Activated T-cell treated with anti-CD3 and anti-CD28 coated beads, Interleukin-2, amount 50 U/mL, for 4 hours (primary cell): ENCODE measurements around the gene HAPLN2. TPM values are rescaled to one million over a fixed set of nuclear protein-coding genes. Genes with fewer than 3 reads are reported as not detected.
A peak's percentile ranks its signal among the peaks of the same experiment; 100 is the strongest.
"Not testable (repeated sequence)": the region's sequence is repeated elsewhere in the genome, so short reads cannot be mapped to it uniquely, and the experiment has no call there.

ENCODE experiments used
- ATAC-seq, 2 donors: fragments of 200-7000 bp; cut with Tn5 transposase; one replicate each; pipeline ENCODE4 v1.10.0; 2021
- DNase-seq: peaks from one replicate; pipeline ENCODE4 v3.0.0-alpha.2; 2020
- H3K27me3 Mint-ChIP-seq: one replicate; pipeline ENCODE4 v1.8.0; 2021; ENCODE audit warnings: low read depth, mixed read lengths
- H3K36me3 Mint-ChIP-seq: one replicate; pipeline ENCODE4 v1.8.0; 2022; ENCODE audit warnings: mixed read lengths; ENCODE audit not compliant: insufficient read depth
- H3K4me1 Mint-ChIP-seq: one replicate; pipeline ENCODE4 v1.8.0; 2021; ENCODE audit warnings: low read depth, mixed read lengths
- H3K4me3 Mint-ChIP-seq: one replicate; pipeline ENCODE4 v1.8.0; 2021; ENCODE audit warnings: mild to moderate bottlenecking, moderate library complexity, mixed read lengths
- H3K9me3 Mint-ChIP-seq: one replicate; pipeline ENCODE4 v1.8.0; 2021; ENCODE audit warnings: mixed read lengths
- total RNA-seq, 3 donors: library from RNA; stranded (reverse); gene quantifications; one replicate each; pipeline ENCODE4 v1.2.1, GENCODE V29; 2021

HAPLN2 gene
- total RNA-seq, 3 donors from 2014 or later: not detected

DNA sequence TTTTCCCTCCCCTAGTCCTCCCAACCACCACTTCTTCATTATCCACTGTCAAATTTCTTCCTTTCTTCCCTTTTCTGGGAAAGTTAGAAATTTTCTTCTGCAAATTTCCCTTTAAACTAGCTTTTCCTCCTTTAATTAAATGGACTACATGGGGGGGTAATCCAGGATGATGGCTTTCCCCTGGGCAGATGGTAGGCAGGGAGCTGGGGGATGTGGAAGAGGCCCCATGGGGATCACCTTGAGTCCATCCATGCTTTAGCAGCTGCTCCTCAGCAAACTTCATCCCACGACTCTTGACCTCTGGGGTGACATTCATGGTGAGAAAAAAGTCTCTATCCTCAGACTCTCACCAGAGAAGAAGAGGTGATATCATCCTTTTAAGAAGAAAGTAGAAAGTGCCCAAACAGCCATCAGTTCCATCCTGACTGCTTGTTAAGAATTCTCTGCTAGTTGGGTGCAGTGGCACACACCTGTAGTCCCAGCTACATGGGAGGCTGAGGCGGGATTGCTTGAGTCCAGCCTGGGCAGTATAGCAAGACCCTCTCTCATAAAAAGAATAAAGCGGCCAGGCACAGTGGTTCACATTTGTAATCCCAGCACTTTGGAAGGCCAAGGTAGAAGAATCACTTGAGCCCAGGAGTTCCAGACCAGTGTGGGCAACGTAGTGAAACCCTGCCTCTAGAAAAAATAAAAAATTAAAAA lies 20.3 kb upstream of the HAPLN2 start:
- H3K36me3 Mint-ChIP-seq: peaks cover 39% of the 10 kb centered on the region
- no peak for ATAC-seq
- H3K4me3 Mint-ChIP-seq: no peak overlapping the region

DNA sequence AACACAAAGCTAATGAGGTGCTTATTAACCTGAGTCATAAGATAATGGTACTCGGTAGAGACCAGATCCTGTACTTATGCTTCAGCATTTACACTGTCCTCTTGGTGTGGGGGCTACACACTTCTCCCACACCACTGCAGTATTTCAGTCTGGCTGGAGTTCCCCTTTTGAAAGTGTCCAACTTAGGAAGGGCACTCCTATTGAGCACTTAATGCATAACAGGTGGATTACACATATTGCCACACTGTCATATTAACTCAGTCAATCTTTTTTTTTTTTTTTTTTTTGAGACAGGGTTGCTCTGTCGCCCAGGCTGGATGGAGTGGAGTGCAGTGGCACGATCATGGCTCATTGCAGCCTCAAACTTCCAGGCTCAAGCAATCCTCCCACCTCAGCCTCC lies 19.4 kb upstream of the HAPLN2 start:
- Mint-ChIP-seq H3K4me1 (peaks cover 35% of the 10 kb centered on the region), H3K27me3 (no peaks in the 10 kb centered on the region), H3K36me3 (peaks cover 39% of the 10 kb centered on the region), H3K9me3 (no peaks in the 10 kb centered on the region), H3K4me3 (peak overlapping the region; percentile 96)
- ATAC-seq (peak; percentile 51 to 53), DNase-seq (no peak)

More for the DNA sequence above, 20.3 kb upstream of the HAPLN2 start:
- peaks cover 35% of the 10 kb centered on the region for H3K4me1 Mint-ChIP-seq
- DNase-seq: no peak
- no peaks in the 10 kb centered on the region for H3K27me3 Mint-ChIP-seq
- no peaks in the 10 kb centered on the region for H3K9me3 Mint-ChIP-seq

DNA sequence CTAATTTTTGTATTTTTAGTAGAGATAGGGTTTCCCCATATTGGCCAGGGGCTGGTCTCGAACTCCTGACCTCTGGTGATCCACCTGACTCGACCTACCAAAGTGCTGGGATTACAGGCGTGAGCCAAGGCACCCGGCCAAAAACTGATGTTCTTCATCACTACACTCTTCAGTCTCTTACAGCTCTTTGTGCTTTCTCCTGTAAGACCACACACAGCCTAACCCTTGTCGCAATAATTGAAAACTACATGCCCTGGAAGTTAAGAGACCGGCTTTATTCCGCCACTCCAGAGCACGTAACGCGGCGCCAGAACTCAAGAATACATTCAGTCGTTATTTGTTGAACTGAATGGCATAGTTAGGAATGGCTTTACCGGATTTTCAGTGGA lies 18.5 kb upstream of the HAPLN2 start:
- no peak for DNase-seq
- Mint-ChIP-seq H3K9me3 (no peaks in the 10 kb centered on the region), H3K36me3 (peaks cover 29% of the 10 kb centered on the region), H3K4me3 (peak overlapping the region; percentile 96), H3K27me3 (no peaks in the 10 kb centered on the region), H3K4me1 (peaks cover 35% of the 10 kb centered on the region)
- peak; percentile 6 to 12 for ATAC-seq

DNA sequence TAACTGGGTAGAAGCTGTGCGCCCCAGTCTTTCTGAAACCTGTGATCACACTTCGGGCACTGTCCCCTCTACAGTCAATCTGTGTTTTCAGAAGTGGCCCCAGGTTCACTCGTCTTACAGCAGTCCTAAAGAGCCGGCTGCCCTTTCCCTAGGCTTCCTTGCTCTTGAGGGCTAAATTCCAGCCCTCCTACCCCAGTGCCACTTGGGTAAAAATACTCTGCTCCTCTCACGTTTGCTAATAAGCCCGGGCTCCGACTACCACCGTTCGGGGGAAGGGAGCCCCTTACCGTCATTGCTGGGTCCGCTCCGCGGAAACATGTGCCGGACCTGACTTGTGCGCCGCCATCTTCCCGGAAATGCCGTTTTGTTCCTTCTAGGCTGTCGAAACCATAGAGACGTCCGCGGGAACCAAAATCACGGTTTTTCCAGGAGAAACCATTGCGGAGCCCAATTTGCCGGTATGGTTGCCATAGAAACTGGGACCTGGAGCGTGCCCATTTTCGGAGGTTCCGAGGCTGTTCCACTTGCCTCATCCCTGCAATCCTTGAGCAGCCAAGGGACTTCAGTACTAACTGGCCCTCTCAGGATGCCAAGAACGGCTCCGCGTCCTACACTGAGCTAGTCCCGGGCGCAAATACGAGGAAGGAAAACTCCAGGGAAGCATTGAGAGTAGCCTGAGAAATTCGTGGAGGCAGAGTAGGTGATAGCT lies 17.9 kb upstream of the HAPLN2 start, which contains the start of gene GPATCH4:
Gene GPATCH4, minus strand, starts transcription at position 358 of the 709 bp plus-strand sequence.
- H3K4me3 Mint-ChIP-seq: peak within 1 kb of the TSS; percentile 96
- H3K27me3 Mint-ChIP-seq: no peaks in the 10 kb centered on the region
- DNase-seq: peak; percentile 71
- peaks cover 35% of the 10 kb centered on the region for H3K4me1 Mint-ChIP-seq
- H3K36me3 Mint-ChIP-seq: peaks cover 26% of the 10 kb centered on the region
- no peaks in the 10 kb centered on the region for H3K9me3 Mint-ChIP-seq
- peak; percentile 90 for ATAC-seq

DNA sequence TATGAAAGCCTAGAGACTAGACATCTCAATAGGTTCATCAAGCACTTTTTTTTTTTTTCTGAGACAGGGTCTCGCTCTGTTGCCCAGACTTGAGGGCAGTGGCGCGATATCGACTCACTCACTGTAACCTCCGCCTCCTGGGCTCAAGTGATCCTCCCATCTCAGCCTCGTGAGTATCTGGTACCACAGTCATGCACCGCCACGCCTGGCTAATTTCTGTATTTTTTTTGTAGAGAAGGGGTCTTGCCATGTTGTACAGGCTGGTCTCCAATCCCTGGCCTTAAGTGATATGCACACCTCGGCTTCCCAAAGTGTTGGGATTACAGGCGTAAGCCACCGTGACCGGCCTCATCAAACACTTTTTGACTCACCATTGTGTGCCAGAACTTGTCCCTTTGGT lies 17.3 kb upstream of the HAPLN2 start:
- DNase-seq (no peak), ATAC-seq (peak in 1 of 2 donors; percentile 2)
- peaks cover 35% of the 10 kb centered on the region for H3K4me1 Mint-ChIP-seq
- peaks cover 22% of the 10 kb centered on the region for H3K36me3 Mint-ChIP-seq
- no peaks in the 10 kb centered on the region for H3K9me3 Mint-ChIP-seq
- H3K4me3 Mint-ChIP-seq: peak overlapping the region; percentile 96
- H3K27me3 Mint-ChIP-seq: no peaks in the 10 kb centered on the region

DNA sequence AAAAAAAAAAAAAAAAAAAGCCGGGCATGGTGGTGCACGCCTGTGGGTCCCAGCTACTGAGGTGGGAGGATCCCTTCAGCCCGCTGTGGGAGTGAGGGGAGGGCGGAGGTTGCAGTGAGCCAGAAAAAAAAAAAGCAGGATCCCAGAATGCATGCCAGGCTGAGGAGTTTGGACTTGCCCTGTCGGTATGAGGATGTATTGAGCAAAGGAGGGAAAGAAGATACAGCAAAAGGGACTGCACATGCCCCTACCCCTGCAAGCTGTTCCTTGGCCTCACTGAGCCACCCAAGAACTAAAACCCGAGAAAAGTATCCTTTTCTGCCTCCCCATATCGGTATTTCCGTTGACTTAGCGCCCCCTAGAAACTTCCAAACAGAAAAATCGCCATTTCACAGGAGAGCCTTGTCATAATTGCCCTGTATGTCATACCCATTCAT lies 16.6 kb upstream of the HAPLN2 start:
- no peak for ATAC-seq
- Mint-ChIP-seq H3K4me3 (peak overlapping the region; percentile 62), H3K36me3 (peaks cover 17% of the 10 kb centered on the region), H3K9me3 (no peaks in the 10 kb centered on the region), H3K4me1 (peaks cover 35% of the 10 kb centered on the region), H3K27me3 (no peaks in the 10 kb centered on the region)
- DNase-seq: no peak

DNA sequence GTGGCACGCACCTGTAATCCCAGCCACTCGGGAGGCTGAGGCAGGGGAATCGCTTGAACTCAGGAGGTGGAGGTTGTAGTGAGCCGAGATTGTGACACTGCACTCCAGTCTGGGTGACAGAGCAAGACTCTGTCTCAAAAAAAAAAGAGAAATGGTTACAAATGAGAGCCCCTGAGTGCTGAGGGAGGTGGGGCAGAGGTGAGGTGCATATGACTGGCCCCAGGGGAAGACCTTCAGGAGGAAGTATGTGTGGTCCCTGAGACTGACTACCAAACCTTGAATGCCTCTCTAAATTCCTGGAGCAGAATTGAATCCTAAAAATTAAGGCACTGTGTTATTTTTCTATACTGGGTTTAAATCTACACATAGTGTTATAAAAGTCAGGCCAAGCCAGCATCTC lies 11.9 kb upstream of the HAPLN2 start:
- not testable (repeated sequence) for H3K9me3 Mint-ChIP-seq, H3K36me3 Mint-ChIP-seq, DNase-seq, ATAC-seq, H3K4me3 Mint-ChIP-seq
- peaks cover 11% of the 10 kb centered on the region for H3K27me3 Mint-ChIP-seq
- H3K4me1 Mint-ChIP-seq: peaks cover 18% of the 10 kb centered on the region

DNA sequence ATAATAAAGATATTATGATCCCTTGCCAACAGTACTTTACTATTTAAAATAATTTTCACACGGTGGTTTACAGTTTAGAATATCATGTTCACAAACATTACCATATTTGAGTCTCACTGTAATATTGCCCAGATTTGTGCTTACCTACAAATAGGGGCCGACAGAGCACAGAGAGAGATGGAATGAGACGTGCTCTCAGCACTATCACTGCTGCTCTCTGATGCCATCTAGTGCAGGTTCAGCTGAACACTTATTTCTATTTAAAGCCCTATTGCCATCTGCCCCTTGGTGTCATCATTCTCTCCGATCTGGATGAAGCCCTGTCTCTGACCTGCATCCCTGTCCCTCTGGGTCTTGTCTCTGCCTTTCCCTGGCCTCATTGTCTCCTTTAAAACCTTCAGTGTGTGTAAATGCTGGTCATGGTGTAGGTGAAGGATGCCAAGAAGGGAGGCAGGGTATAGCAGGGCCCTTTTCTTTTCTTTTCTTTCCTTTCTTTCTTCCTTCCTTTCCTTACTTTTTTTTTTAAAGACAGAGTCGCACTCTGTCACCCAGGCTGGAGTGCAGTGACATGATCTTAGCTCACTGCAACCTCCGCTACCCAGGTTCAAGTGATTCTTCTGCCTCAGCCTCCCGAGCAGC lies 11.1 kb upstream of the HAPLN2 start:
- Mint-ChIP-seq H3K27me3 (peaks cover 17% of the 10 kb centered on the region), H3K4me3 (no peak overlapping the region), H3K9me3 (no peaks in the 10 kb centered on the region), H3K4me1 (peaks cover 11% of the 10 kb centered on the region), H3K36me3 (no peaks in the 10 kb centered on the region)
- DNase-seq (peak; percentile 49), ATAC-seq (peak; percentile 96 to 97)

DNA sequence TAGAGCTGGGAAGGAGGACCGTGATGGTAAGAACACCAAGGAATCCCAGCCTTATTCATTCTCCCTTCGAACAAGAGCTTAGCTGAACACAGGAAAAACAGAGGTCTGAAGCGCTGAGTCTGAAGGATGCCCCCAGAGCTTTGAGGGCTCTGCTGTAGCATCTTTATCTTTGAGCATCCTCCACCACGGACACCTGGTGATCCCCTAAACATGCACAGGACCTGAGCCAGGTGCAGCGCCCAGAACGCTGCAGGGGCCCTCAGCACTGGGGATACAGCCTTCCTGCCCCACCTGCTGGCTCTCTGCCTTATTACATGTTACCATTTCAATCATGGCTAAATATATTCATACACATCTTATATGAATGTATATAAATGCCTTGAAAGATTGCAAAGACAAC lies 10.2 kb upstream of the HAPLN2 start:
- Mint-ChIP-seq H3K9me3 (no peaks in the 10 kb centered on the region), H3K27me3 (peaks cover 17% of the 10 kb centered on the region), H3K36me3 (no peaks in the 10 kb centered on the region), H3K4me1 (peaks cover 11% of the 10 kb centered on the region), H3K4me3 (no peak overlapping the region)
- ATAC-seq (peak; percentile 86 to 89), DNase-seq (peak; percentile 58)

DNA sequence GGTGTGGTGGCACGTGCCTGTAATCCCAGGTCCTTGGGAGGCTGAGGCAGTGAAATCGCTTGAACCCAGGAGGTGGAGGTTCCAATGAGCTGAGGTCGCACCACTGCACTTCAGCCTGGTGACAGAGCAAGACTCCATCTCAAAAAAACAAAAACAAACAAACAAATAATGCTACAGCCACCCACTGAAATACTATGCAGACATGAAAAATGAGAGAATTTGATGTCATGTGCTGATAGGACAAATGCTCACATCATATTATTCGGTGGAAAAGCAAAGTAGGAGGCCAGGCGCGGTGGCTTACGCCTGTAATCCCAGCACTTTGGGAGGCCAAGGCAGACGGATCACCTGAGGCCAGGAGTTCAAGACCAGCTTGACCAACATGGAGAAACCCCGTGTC lies 9.1 kb upstream of the HAPLN2 start:
- H3K9me3 Mint-ChIP-seq, ATAC-seq, H3K4me3 Mint-ChIP-seq, DNase-seq, H3K36me3 Mint-ChIP-seq: not testable (repeated sequence)
- Mint-ChIP-seq H3K4me1 (peaks cover 11% of the 10 kb centered on the region), H3K27me3 (peaks cover 19% of the 10 kb centered on the region)

DNA sequence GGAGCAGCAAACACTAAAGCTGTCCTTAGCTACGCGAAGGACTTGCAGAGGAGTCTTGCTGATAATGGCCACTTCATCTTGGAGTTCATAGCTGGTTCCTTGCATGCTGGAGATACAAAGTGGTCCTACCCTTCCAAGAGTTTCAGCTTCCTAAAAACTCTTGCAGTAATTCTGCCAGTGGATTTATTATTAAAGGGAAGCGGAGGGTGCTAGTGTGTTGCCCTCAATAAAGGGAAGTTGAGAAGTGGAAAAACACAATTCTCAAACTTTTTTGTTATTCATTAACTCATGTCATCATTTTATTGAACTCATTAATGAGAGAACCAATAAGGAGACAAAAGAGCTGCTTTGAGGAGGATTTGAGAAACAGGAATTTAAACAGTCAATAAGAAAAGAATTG lies 6.5 kb upstream of the HAPLN2 start:
- Mint-ChIP-seq H3K27me3 (peaks cover 33% of the 10 kb centered on the region), H3K4me1 (peaks cover 11% of the 10 kb centered on the region), H3K36me3 (no peaks in the 10 kb centered on the region), H3K4me3 (no peak overlapping the region), H3K9me3 (no peaks in the 10 kb centered on the region)
- ATAC-seq: no peak
- no peak for DNase-seq

DNA sequence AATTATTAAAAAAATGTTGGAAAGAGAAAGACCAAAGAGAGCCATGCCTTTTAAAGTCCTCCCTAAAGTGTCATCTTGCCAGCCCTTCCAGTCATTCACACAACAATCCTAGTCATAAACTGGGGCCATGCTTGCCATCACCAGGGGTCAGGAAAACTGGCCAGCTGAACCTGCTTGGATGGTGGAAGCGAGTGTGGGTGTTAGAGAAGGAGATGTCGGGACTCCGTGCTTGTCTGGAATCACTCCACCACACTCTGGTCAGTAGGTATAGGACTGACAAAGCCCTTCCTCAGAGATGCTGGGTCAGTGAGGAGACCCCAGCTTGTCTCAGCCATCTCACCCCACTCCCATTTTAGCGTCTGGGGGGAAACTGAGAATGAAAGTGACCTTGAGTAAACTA lies 3.3 kb upstream of the HAPLN2 start:
- no peak overlapping the region for H3K4me3 Mint-ChIP-seq
- H3K36me3 Mint-ChIP-seq: no peaks in the 10 kb centered on the region
- no peaks in the 10 kb centered on the region for H3K9me3 Mint-ChIP-seq
- no peak for ATAC-seq
- H3K27me3 Mint-ChIP-seq: peaks cover 53% of the 10 kb centered on the region
- DNase-seq: no peak
- no peaks in the 10 kb centered on the region for H3K4me1 Mint-ChIP-seq

DNA sequence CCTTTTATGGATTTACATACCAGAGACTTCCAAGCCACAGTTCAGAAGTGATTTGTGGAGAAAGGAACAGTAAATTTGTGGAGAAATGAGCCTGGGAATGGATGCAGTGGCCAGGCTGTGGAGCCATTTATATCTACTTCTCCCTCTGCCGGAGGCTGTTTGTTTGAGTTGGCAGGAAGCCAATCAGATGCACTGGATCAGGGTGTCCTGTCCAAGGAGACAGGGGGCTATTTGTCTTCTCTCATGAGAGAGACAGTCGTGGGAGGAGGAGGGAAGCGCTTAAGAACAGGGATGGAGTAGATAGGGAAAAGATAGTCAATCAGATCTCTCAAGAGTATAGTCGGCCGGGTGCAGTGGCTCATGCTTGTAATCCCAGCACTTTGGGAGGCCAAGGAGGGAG lies 2.8 kb upstream of the HAPLN2 start:
- H3K36me3 Mint-ChIP-seq: no peaks in the 10 kb centered on the region
- peaks cover 54% of the 10 kb centered on the region for H3K27me3 Mint-ChIP-seq
- no peaks in the 10 kb centered on the region for H3K9me3 Mint-ChIP-seq
- H3K4me1 Mint-ChIP-seq: no peaks in the 10 kb centered on the region
- no peak for ATAC-seq
- DNase-seq: no peak
- H3K4me3 Mint-ChIP-seq: no peak overlapping the region

DNA sequence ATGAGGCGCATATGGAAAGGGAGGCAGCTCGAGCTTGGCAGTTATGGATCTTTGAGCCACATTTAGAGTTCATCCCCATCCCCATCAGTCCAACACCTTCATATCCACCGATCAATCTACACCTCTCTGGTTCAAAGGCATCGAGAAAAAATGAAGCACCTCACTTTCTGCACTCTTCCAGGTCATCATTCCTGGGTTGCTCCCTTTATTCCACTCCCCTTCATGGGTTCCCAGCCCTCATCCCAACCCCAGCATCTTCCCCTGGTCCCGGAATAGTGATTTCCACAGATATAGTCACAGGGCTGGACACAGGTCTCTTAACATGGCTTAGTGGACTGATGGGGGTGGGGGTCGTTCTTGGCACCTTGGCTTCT lies 354 bp downstream of the HAPLN2 start:
- Mint-ChIP-seq H3K27me3 (peaks cover 60% of the 10 kb centered on the region), H3K9me3 (no peaks in the 10 kb centered on the region)

More for the DNA sequence above, 354 bp downstream of the HAPLN2 start:
- no peak overlapping the region for H3K4me3 Mint-ChIP-seq
- DNase-seq (no peak), ATAC-seq (no peak)
- H3K36me3 Mint-ChIP-seq: no peaks in the 10 kb centered on the region
- H3K4me1 Mint-ChIP-seq: peaks cover 2% of the 10 kb centered on the region
